Measurements from ENCODE around the gene PLCD1.

GRCh38 chr3:38004415-38005075 lies 24.9 kb downstream of the PLCD1 start:
- TF ChIP-seq, protein P1, sequence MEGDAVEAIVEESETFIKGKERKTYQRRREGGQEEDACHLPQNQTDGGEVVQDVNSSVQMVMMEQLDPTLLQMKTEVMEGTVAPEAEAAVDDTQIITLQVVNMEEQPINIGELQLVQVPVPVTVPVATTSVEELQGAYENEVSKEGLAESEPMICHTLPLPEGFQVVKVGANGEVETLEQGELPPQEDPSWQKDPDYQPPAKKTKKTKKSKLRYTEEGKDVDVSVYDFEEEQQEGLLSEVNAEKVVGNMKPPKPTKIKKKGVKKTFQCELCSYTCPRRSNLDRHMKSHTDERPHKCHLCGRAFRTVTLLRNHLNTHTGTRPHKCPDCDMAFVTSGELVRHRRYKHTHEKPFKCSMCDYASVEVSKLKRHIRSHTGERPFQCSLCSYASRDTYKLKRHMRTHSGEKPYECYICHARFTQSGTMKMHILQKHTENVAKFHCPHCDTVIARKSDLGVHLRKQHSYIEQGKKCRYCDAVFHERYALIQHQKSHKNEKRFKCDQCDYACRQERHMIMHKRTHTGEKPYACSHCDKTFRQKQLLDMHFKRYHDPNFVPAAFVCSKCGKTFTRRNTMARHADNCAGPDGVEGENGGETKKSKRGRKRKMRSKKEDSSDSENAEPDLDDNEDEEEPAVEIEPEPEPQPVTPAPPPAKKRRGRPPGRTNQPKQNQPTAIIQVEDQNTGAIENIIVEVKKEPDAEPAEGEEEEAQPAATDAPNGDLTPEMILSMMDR (IDR thresholded peaks at IDR 0.05): peak; percentile 40 to 70 (median 51)
- TF ChIP-seq POLR2A (IDR thresholded peaks at IDR 0.05): no peak

Measured in vagina (tissue), 2 donors.